Effector memory CD4-positive, alpha-beta T cell (primary cell): ENCODE data around the gene LDLRAD4.

ENCODE experiments used
- DNase-seq, 3 donors: peaks; one replicate each; pipeline ENCODE4 v3.0.0-alpha.2; 2020
- H3K27ac ChIP-seq: 2 replicates; pipeline ENCODE4 v1.7.0; 2013; ENCODE audit warnings: mild to moderate bottlenecking, low read length, moderate library complexity; ENCODE audit not compliant: insufficient read depth, poor library complexity, severe bottlenecking
- H3K27me3 ChIP-seq: replicated peaks from 2 replicates; pipeline ENCODE4 v1.7.0; 2013; ENCODE audit warnings: mild to moderate bottlenecking, low read length; ENCODE audit not compliant: insufficient read depth, control insufficient read depth, poor library complexity, severe bottlenecking
- H3K36me3 ChIP-seq: 2 replicates; pipeline ENCODE4 v1.7.0; 2013; ENCODE audit warnings: mild to moderate bottlenecking, low read length, moderate library complexity; ENCODE audit not compliant: control insufficient read depth, insufficient read depth
- H3K4me1 ChIP-seq: 2 replicates; pipeline ENCODE4 v1.7.0; 2013; ENCODE audit warnings: low read length, mild to moderate bottlenecking; ENCODE audit not compliant: control insufficient read depth, insufficient read depth, poor library complexity, severe bottlenecking
- H3K4me3 ChIP-seq: 2 replicates; pipeline ENCODE4 v1.7.0; 2013; ENCODE audit warnings: low read length, low read depth, mild to moderate bottlenecking; ENCODE audit not compliant: insufficient read depth, poor library complexity, severe bottlenecking
- H3K9me3 ChIP-seq: 2 replicates; pipeline ENCODE4 v1.7.0; 2013; ENCODE audit warnings: mild to moderate bottlenecking, low read length, moderate library complexity; ENCODE audit not compliant: control insufficient read depth

LDLRAD4 gene

GRCh38 chr18:13217466-13217961 is 1.0 kb upstream of the LDLRAD4 start:
- H3K4me1 ChIP-seq, result peaks cover 8% of the 10 kb centered on the region
- no peaks in the 10 kb centered on the region for H3K9me3 ChIP-seq
- H3K4me3 ChIP-seq, result peak overlapping the region; percentile 81
- peak overlapping the region; percentile 52 for H3K27ac ChIP-seq
- DNase-seq, result peak; percentile 44 to 48 (median 46)
- no peaks in the 10 kb centered on the region for H3K36me3 ChIP-seq
- H3K27me3 ChIP-seq, result no peaks in the 10 kb centered on the region

- Histone ChIP-seq H3K36me3 (no peaks in the 10 kb centered on the region), H3K4me1 (peaks cover 8% of the 10 kb centered on the region), H3K27me3 (no peaks in the 10 kb centered on the region), H3K27ac (peak overlapping the region; percentile 49), H3K9me3 (no peaks in the 10 kb centered on the region), H3K4me3 (peak overlapping the region; percentile 81)
- DNase-seq, result no peak
Observed at GRCh38 chr18:13217971-13218367, 591 bp upstream of the LDLRAD4 start.

DNA sequence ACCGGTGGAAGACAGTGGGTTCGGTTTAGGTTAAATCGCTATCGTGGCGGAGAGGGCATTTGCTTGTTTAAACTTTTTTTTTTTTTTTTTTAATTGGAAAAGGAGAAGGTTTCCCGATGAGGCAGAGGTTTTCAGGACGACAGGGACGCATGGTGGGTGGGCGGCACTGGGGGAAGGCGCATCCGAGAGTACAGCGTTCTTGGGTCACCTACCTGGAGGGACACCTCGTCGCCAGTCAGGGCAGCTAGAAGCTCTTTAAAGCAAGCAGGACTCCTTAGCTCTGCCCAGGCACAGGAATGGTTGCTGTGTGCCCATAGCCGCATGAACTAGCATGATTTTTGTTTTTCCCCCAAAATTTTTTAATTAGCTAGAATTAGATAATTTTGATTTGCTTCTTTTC is 437 bp downstream of the LDLRAD4 start:
- H3K4me1 ChIP-seq, result peaks cover 8% of the 10 kb centered on the region
- DNase-seq, result no peak

GRCh38 chr18:13219593-13220159 is 1.1 kb downstream of the LDLRAD4 start:
- no peak overlapping the region for H3K27ac ChIP-seq
- H3K4me1 ChIP-seq, result peaks cover 8% of the 10 kb centered on the region
- no peaks in the 10 kb centered on the region for H3K36me3 ChIP-seq
- H3K4me3 ChIP-seq, result no peak overlapping the region
- no peak for DNase-seq
- H3K9me3 ChIP-seq, result no peaks in the 10 kb centered on the region
- no peaks in the 10 kb centered on the region for H3K27me3 ChIP-seq

More for the DNA sequence above, 437 bp downstream of the LDLRAD4 start:
- Histone ChIP-seq H3K36me3 (no peaks in the 10 kb centered on the region), H3K4me3 (peak overlapping the region; percentile 81), H3K27me3 (no peaks in the 10 kb centered on the region), H3K27ac (no peak overlapping the region), H3K9me3 (no peaks in the 10 kb centered on the region)

- Histone ChIP-seq H3K27me3 (no peaks in the 10 kb centered on the region), H3K9me3 (no peaks in the 10 kb centered on the region), H3K36me3 (no peaks in the 10 kb centered on the region), H3K27ac (no peak overlapping the region), H3K4me3 (no peak overlapping the region), H3K4me1 (peaks cover 8% of the 10 kb centered on the region)
- no peak for DNase-seq
Observed at GRCh38 chr18:13220361-13220991, 1.9 kb downstream of the LDLRAD4 start.

DNA sequence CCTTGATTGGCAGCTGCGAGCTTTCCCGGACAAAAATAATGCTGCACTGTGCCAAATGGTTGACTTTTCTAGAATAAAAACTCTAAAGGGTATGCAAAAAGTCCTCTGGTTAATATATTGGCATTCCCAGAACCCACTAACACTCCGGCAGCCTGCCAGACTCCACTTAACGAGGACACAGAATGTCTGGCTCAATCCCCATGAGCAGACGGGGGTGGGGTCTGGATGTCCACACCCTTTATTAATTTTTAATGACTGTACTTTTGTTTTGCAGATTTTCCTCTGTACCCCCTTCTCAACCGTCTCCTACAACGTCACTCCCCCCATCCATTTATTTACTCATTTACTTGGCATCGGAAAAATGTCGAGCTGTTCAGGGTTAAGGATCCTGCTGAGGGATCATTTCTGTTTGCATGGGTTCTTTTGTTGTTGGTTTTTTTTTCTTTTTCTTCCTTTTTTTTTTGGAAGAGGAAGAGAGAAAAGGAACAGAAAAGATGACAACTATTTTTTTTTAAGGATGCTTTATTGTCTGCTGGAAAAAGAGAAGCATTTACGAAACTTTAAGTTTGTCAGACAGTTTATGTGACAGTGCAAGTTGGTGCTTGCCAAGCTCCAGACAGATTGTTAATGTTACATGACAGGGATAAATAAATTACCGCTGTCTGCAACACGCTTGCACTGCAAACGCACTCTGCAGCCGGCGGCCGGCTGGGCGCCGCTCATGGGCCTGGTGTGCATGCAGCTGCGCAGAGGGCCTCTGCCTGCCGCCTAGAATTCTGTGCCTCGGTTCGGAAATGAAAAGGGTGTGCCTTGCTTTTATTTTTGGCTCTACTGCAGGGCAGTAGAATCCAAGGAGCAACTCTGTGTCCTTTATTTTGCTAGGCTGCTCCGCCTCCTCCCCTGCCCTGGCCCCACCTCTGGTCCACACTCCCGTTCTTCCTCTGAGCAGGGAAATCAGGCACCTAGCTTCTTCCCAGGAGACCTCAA is 3.6 kb downstream of the LDLRAD4 start:
- Histone ChIP-seq H3K27me3 (no peaks in the 10 kb centered on the region), H3K27ac (no peak overlapping the region), H3K9me3 (no peaks in the 10 kb centered on the region), H3K4me3 (no peak overlapping the region), H3K4me1 (no peaks in the 10 kb centered on the region), H3K36me3 (no peaks in the 10 kb centered on the region)
- no peak for DNase-seq

- Histone ChIP-seq H3K4me1 (no peaks in the 10 kb centered on the region), H3K9me3 (no peaks in the 10 kb centered on the region), H3K27ac (no peak overlapping the region), H3K27me3 (no peaks in the 10 kb centered on the region), H3K36me3 (no peaks in the 10 kb centered on the region), H3K4me3 (no peak overlapping the region)
- no peak for DNase-seq
Observed at GRCh38 chr18:13222856-13223281, 4.3 kb downstream of the LDLRAD4 start.

GRCh38 chr18:13223311-13224143 is 5.0 kb downstream of the LDLRAD4 start:
- no peaks in the 10 kb centered on the region for H3K27me3 ChIP-seq
- DNase-seq, result no peak
- no peak overlapping the region for H3K27ac ChIP-seq
- no peaks in the 10 kb centered on the region for H3K36me3 ChIP-seq
- H3K4me3 ChIP-seq, result no peak overlapping the region
- no peaks in the 10 kb centered on the region for H3K9me3 ChIP-seq
- H3K4me1 ChIP-seq, result no peaks in the 10 kb centered on the region

- H3K4me1 ChIP-seq, result no peaks in the 10 kb centered on the region
- H3K4me3 ChIP-seq, result no peak overlapping the region
- H3K36me3 ChIP-seq, result no peaks in the 10 kb centered on the region
- H3K27me3 ChIP-seq, result no peaks in the 10 kb centered on the region
- H3K27ac ChIP-seq, result no peak overlapping the region
- no peak for DNase-seq
- H3K9me3 ChIP-seq, result no peaks in the 10 kb centered on the region
Observed at GRCh38 chr18:13225261-13225660, 6.7 kb downstream of the LDLRAD4 start.
